HCT116 (cell line): Measurements from ENCODE around the gene GPATCH11. TPM values are rescaled to one million over a fixed set of nuclear protein-coding genes. Genes with fewer than 3 reads are reported as not detected.

Source experiments
- ATAC-seq: fragments of 200-7000 bp; cut with Tn5 transposase; 2 replicates; pipeline ENCODE4 v1.9.1; 2020; ENCODE audit warnings: mild to moderate bottlenecking, moderate library complexity
- BruUV-seq: library from RNA; stranded (reverse); fragments of 400-500 nt; replicated peaks from 2 replicates; lab custom pipeline; 2021; lab: Mats Ljungman, UMichigan
- CTCF ChIA-PET: fragments of 300-600 bp; sonication (Branson Sonifier 250); formaldehyde crosslinking; loops from one replicate; lab custom pipeline; 2021; ENCODE audit warnings: antibody characterized with exemption; lab: Charles Lee
- POLR2A ChIA-PET: fragments of 300-600, 350-600 bp; sonication (Branson Sonifier 250); formaldehyde crosslinking; loops from one replicate; lab custom pipeline; 2021; ENCODE audit warnings: antibody characterized with exemption; lab: Charles Lee
- RAD21 ChIA-PET, 2 experiments: fragments of 300-600 bp; sonication (Branson Sonifier 250); formaldehyde crosslinking; loops; one replicate each; lab custom pipeline; 2023; ENCODE audit warnings: low total read pairs in 2 of 2; ENCODE audit not compliant: uncharacterized antibody in 2 of 2, unreplicated experiment in 2 of 2, low non-redundant PET in 1 of 2; lab: Charles Lee
- DNase-seq: peaks from one replicate; pipeline ENCODE4 v3.0.0-alpha.2; 2010; ENCODE audit warnings: low read depth, low spot score
- H2AFZ ChIP-seq: fragments of 200-600 bp; shearing (Covaris generic), sonication (generic); 2 replicates; pipeline ENCODE4 v1.6.1; 2017; ENCODE audit warnings: low read depth, mixed run types, mixed read lengths, antibody characterized with exemption, low read length; ENCODE audit not compliant: poor library complexity, severe bottlenecking
- H3K27ac ChIP-seq: 2 replicates; pipeline ENCODE4 v1.5.1; 2012; ENCODE audit warnings: low read depth, low read length
- H3K27me3 ChIP-seq: fragments of 200-600 bp; sonication (generic); 2 replicates; pipeline ENCODE4 v1.6.1; 2016; ENCODE audit warnings: mixed run types, low read length, mixed read lengths; ENCODE audit not compliant: insufficient read depth
- H3K36me3 ChIP-seq, 2 experiments: fragments of 200-500 bp in 1 of 2; fragments of 200-600 bp in 1 of 2; sonication (Bioruptor generic) in 1 of 2; sonication (generic) in 1 of 2; 2 replicates each; pipeline versions ENCODE4 v1.5.1 to v1.6.1; 2014 to 2016; ENCODE audit warnings: low read length in 2 of 2, inconsistent platforms in 1 of 2, mixed read lengths in 1 of 2, mixed run types in 1 of 2; ENCODE audit not compliant: insufficient read depth in 2 of 2, control insufficient read depth in 1 of 2
- H3K4me1 ChIP-seq, 2 experiments: fragments of 200-600 bp in 1 of 2; sonication (generic) in 1 of 2; 2 replicates each; pipeline versions ENCODE4 v1.5.1 to v1.6.1; 2012 to 2017; ENCODE audit warnings: low read length in 2 of 2, inconsistent platforms in 1 of 2, mild to moderate bottlenecking in 1 of 2, mixed read lengths in 1 of 2, mixed run types in 1 of 2, moderate library complexity in 1 of 2; ENCODE audit not compliant: insufficient read depth in 2 of 2, control insufficient read depth in 1 of 2
- H3K4me2 ChIP-seq: fragments of 200-600 bp; sonication (generic); 2 replicates; pipeline ENCODE4 v1.6.1; 2017; ENCODE audit warnings: mixed run types, low read length, mixed read lengths
- H3K4me3 ChIP-seq, 2 experiments: fragments of 200-600 bp in 1 of 2; sonication (generic) in 1 of 2; replicated peaks in 1 of 2; 2 replicates each; pipeline ENCODE4 v1.5.1; 2011 to 2016; ENCODE audit warnings: low read length in 2 of 2, control low read depth in 1 of 2, low read depth in 1 of 2, mild to moderate bottlenecking in 1 of 2, mixed read lengths in 1 of 2, mixed run types in 1 of 2
- H3K79me2 ChIP-seq: fragments of 200-600 bp; sonication (generic); 2 replicates; pipeline ENCODE4 v1.6.1; 2017; ENCODE audit warnings: mild to moderate bottlenecking, mixed run types, low read length, moderate library complexity, mixed read lengths; ENCODE audit not compliant: insufficient read depth
- H3K9ac ChIP-seq: fragments of 200-600 bp; sonication (generic); 2 replicates; pipeline ENCODE4 v1.6.1; 2016; ENCODE audit warnings: low read length, mixed read lengths
- H3K9me2 ChIP-seq: fragments of 200-600 bp; sonication (generic), shearing (Covaris generic); 2 replicates; pipeline ENCODE4 v1.6.1; 2017; ENCODE audit warnings: mixed run types, mild to moderate bottlenecking, moderate library complexity; ENCODE audit not compliant: insufficient read depth
- H3K9me3 ChIP-seq, 2 experiments: fragments of 200-500 bp in 1 of 2; fragments of 200-600 bp in 1 of 2; sonication (Bioruptor generic) in 1 of 2; sonication (generic) in 1 of 2; 2 replicates each; pipeline ENCODE4 v1.6.1; 2014 to 2017; ENCODE audit warnings: low read length in 2 of 2, mixed read lengths in 2 of 2, inconsistent platforms in 1 of 2, low read depth in 1 of 2, mild to moderate bottlenecking in 1 of 2, mixed run types in 1 of 2, moderate library complexity in 1 of 2; ENCODE audit not compliant: control insufficient read depth in 1 of 2, insufficient read depth in 1 of 2
- H4K20me1 ChIP-seq: fragments of 200-600 bp; sonication (generic), shearing (Covaris generic); 2 replicates; pipeline ENCODE4 v1.6.1; 2017; ENCODE audit warnings: mixed run types, mild to moderate bottlenecking, moderate library complexity; ENCODE audit not compliant: insufficient read depth
- CEBPB ChIP-seq: IDR thresholded peaks from 2 replicates; pipeline ENCODE4 v1.6.1; 2012; ENCODE audit warnings: low read depth
- CTCF ChIP-seq, 3 experiments: fragments of 200-600 bp in 1 of 3; sonication (generic) in 1 of 3; IDR thresholded peaks in 2 of 3; conservative IDR thresholded peaks in 1 of 3; 2 replicates each; pipeline ENCODE4 v1.5.1; 2012 to 2017; ENCODE audit warnings: low read depth in 2 of 3, low read length in 2 of 3, antibody characterized with exemption in 1 of 3, borderline replicate concordance in 1 of 3, control low read depth in 1 of 3, mild to moderate bottlenecking in 1 of 3, mixed read lengths in 1 of 3, mixed run types in 1 of 3, moderate library complexity in 1 of 3; ENCODE audit not compliant: insufficient read depth in 1 of 3
- EGR1 ChIP-seq: IDR thresholded peaks from 2 replicates; pipeline ENCODE4 v1.6.1; 2012; ENCODE audit warnings: low read depth
- ELF1 ChIP-seq: IDR thresholded peaks from 2 replicates; pipeline ENCODE4 v1.6.1; 2012; ENCODE audit warnings: low read depth, borderline replicate concordance
- EZH2 ChIP-seq: fragments of 200-600 bp; sonication (generic); IDR thresholded peaks from 2 replicates; pipeline ENCODE4 v1.6.1; 2017; ENCODE audit warnings: antibody characterized with exemption, mixed run types
- EZH2phosphoT487 ChIP-seq: fragments of 200-600 bp; IDR thresholded peaks from 2 replicates; pipeline ENCODE4 v1.6.1; 2018; ENCODE audit warnings: antibody characterized with exemption, borderline replicate concordance
- FOSL1 ChIP-seq: IDR thresholded peaks from 2 replicates; pipeline ENCODE4 v1.6.1; 2012; ENCODE audit warnings: low read depth
- POLR2A ChIP-seq: IDR thresholded peaks from 2 replicates; pipeline ENCODE4 v1.7.0; 2011; ENCODE audit warnings: borderline replicate concordance; ENCODE audit not compliant: insufficient read depth, insufficient read length; ENCODE audit errors: extremely low read depth
- RAD21 ChIP-seq: IDR thresholded peaks from 2 replicates; pipeline ENCODE4 v1.6.1; 2012; ENCODE audit warnings: low read depth, mild to moderate bottlenecking
- REST ChIP-seq: IDR thresholded peaks from 2 replicates; pipeline ENCODE4 v1.6.1; 2012; ENCODE audit warnings: low read depth
- SIN3A ChIP-seq: IDR thresholded peaks from 2 replicates; pipeline ENCODE4 v1.6.1; 2012; ENCODE audit warnings: low read depth
- SP1 ChIP-seq: IDR thresholded peaks from 2 replicates; pipeline ENCODE4 v1.6.1; 2012; ENCODE audit warnings: low read depth
- SRF ChIP-seq: IDR thresholded peaks from 2 replicates; pipeline ENCODE4 v1.6.1; 2012; ENCODE audit warnings: low read depth
- TCF7L2 ChIP-seq: IDR thresholded peaks from 2 replicates; pipeline ENCODE4 v1.7.0; 2011; ENCODE audit warnings: borderline replicate concordance, inconsistent platforms; ENCODE audit not compliant: insufficient read depth, insufficient read length; ENCODE audit errors: extremely low read depth
- YY1 ChIP-seq: IDR thresholded peaks from 2 replicates; pipeline ENCODE4 v1.6.1; 2011; ENCODE audit warnings: low read length, low read depth, moderate library complexity, mild to moderate bottlenecking; ENCODE audit not compliant: insufficient replicate concordance; ENCODE audit errors: extremely low read depth
- ZNF274 ChIP-seq: fragments of 200-500 bp; sonication (Bioruptor generic); IDR thresholded peaks from 2 replicates; pipeline ENCODE4 v1.6.1; 2014; ENCODE audit warnings: mild to moderate bottlenecking, low read depth, low read length, inconsistent platforms
- intact Hi-C: fragments of 100-400 bp; cut with micrococcal nuclease; formaldehyde crosslinking; loops from 2 replicates; pipeline ENCODE4 v1.10.0; 2022
- total RNA-seq: library from RNA; stranded (reverse); gene quantifications from one replicate; pipeline ENCODE4 v1.2.1, GENCODE V29; 2021; ENCODE audit not compliant: unreplicated experiment
- TF ChIP-seq, protein P1 (sequence below): IDR thresholded peaks from 2 replicates; pipeline ENCODE4 v1.6.1; 2012

GPATCH11 gene
- total RNA-seq, 1 experiment from 2014 or later, result 5.5 TPM

DNA sequence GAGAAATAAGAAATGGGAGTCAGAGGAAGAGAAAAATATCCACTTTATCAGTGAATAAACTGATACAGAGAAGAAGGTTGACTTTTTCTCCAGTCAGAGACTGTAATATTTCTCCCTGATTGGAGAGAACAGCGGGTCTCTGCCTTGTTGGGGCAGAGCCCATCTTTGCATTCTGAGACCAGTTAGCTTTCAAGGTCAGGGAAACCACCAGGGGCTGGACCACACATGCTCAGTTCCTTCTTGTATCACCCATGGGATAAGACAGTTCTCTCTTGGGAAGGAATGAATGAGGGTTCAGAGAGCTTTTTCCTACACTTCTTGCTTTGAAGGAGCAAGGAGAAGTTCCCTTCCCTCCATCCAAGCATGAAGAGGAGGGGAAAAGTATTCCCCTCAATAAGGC, 12.2 kb downstream of the GPATCH11 start:
- ATAC-seq (no peak), DNase-seq (no peak)
- no peak overlapping the region for H3K9ac ChIP-seq
- ChIA-PET RAD21 (no interaction called here), POLR2A (no interaction called here), CTCF (no interaction called here)
- no peaks in the 10 kb centered on the region for H3K4me1 ChIP-seq
- no peaks in the 10 kb centered on the region for H3K27me3 ChIP-seq
- H4K20me1 ChIP-seq, result no peaks in the 10 kb centered on the region
- BruUV-seq, result no TSS peak
- H2AFZ ChIP-seq, result no peak overlapping the region
- H3K36me3 ChIP-seq, result peaks cover 6 to 11% of the 10 kb centered on the region in 2 experiments; a peak in 3 of 4 replicates
- H3K9me3 ChIP-seq, result no peaks in the 10 kb centered on the region
- no peak for TF ChIP-seq CEBPB
- TF ChIP-seq, protein P1, sequence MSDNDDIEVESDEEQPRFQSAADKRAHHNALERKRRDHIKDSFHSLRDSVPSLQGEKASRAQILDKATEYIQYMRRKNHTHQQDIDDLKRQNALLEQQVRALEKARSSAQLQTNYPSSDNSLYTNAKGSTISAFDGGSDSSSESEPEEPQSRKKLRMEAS, result no peak
- TF ChIP-seq TCF7L2, result no peak
- no peak for TF ChIP-seq REST
- no peak for TF ChIP-seq FOSL1
- no peak for TF ChIP-seq SP1
- no peak for TF ChIP-seq EGR1
- TF ChIP-seq SIN3A, result no peak
- TF ChIP-seq ELF1, result no peak
- no peak for TF ChIP-seq EZH2
- TF ChIP-seq CTCF (IDR thresholded peaks at IDR 0.05 in 2 of 3, conservative IDR thresholded peaks at IDR 0.05 in 1 of 3; ENCODE audit: borderline replicate concordance in 1 of 3, insufficient read depth in 1 of 3, low read depth in 2 of 3, low read length in 2 of 3), result no peak
- no peak for TF ChIP-seq EZH2phosphoT487
- TF ChIP-seq SRF, result no peak
- TF ChIP-seq YY1, result no peak
- no peak for TF ChIP-seq ZNF274
- TF ChIP-seq RAD21, result no peak
- no peak for TF ChIP-seq POLR2A
- no peaks in the 10 kb centered on the region for H3K79me2 ChIP-seq
- H3K4me3 ChIP-seq, result no peak overlapping the region
- intact Hi-C loops, result no loop called here
- H3K27ac ChIP-seq, result no peak overlapping the region
- H3K4me2 ChIP-seq, result no peak overlapping the region
- no peaks in the 10 kb centered on the region for H3K9me2 ChIP-seq
